Common myeloid progenitor, CD34-positive (primary cell): ENCODE data around the gene SORD.
"Not testable (repeated sequence)": the region's sequence is repeated elsewhere in the genome, so short reads cannot be mapped to it uniquely, and the experiment has no call there.

Experiments
- CTCF ChIA-PET: fragments of 350-600 bp; sonication (Branson Sonifier 250); formaldehyde crosslinking; loops from one replicate; lab custom pipeline; 2021; ENCODE audit warnings: antibody characterized with exemption; lab: Charles Lee
- POLR2A ChIA-PET: fragments of 350-600 bp; sonication (Branson Sonifier 250); formaldehyde crosslinking; loops from one replicate; lab custom pipeline; 2021; ENCODE audit warnings: antibody characterized with exemption; lab: Charles Lee
- DNase-seq, 3 donors: peaks; one replicate each; pipeline versions ENCODE4 v3.0.0 to v3.0.0-alpha.2; 2013
- H3K27ac ChIP-seq, 2 experiments: 1 replicate in 1 of 2; 2 replicates in 1 of 2; pipeline ENCODE4 v1.7.0; 2013; ENCODE audit warnings: inconsistent platforms in 2 of 2, low read length in 2 of 2, mild to moderate bottlenecking in 2 of 2, low read depth in 1 of 2, moderate library complexity in 1 of 2; ENCODE audit not compliant: severe bottlenecking in 2 of 2, insufficient read depth in 1 of 2, poor library complexity in 1 of 2
- H3K27me3 ChIP-seq, 5 experiments: replicated peaks in 2 of 5; 1 replicate in 3 of 5; 2 replicates in 2 of 5; pipeline versions ENCODE4 v1.6.1 to v1.7.0; 2013; ENCODE audit warnings: low read length in 4 of 5, mild to moderate bottlenecking in 2 of 5, moderate library complexity in 2 of 5, inconsistent platforms in 1 of 5; ENCODE audit not compliant: insufficient read depth in 5 of 5, control insufficient read depth in 4 of 5
- H3K36me3 ChIP-seq, 4 experiments: 1 replicate in 2 of 4; 2 replicates in 2 of 4; pipeline versions ENCODE4 v1.6.1 to v1.7.0; 2013; ENCODE audit warnings: low read length in 3 of 4, control low read depth in 1 of 4, mild to moderate bottlenecking in 1 of 4; ENCODE audit not compliant: control insufficient read depth in 4 of 4, insufficient read depth in 4 of 4
- H3K4me1 ChIP-seq, 4 experiments: 1 replicate in 3 of 4; 2 replicates in 1 of 4; pipeline versions ENCODE4 v1.6.1 to v1.7.1; 2013; ENCODE audit warnings: low read length in 3 of 4, mild to moderate bottlenecking in 3 of 4, control low read depth in 1 of 4, inconsistent platforms in 1 of 4, moderate library complexity in 1 of 4; ENCODE audit not compliant: control insufficient read depth in 4 of 4, insufficient read depth in 4 of 4; ENCODE audit errors: control extremely low read depth in 1 of 4
- H3K4me3 ChIP-seq, 7 experiments: 1 replicate in 4 of 7; 2 replicates in 3 of 7; pipeline versions ENCODE4 v1.5.1 to v1.7.0; 2013; ENCODE audit warnings: mild to moderate bottlenecking in 7 of 7, low read length in 6 of 7, moderate library complexity in 6 of 7, inconsistent platforms in 2 of 7, low read depth in 2 of 7, control low read depth in 1 of 7; ENCODE audit not compliant: insufficient read depth in 4 of 7, control insufficient read depth in 1 of 7; ENCODE audit errors: extremely low read depth in 1 of 7
- H3K9me3 ChIP-seq, 5 experiments: 1 replicate in 4 of 5; 2 replicates in 1 of 5; pipeline versions ENCODE4 v1.6.1 to v1.7.1; 2013; ENCODE audit warnings: low read length in 4 of 5, mild to moderate bottlenecking in 2 of 5, inconsistent platforms in 1 of 5, low read depth in 1 of 5, moderate library complexity in 1 of 5; ENCODE audit not compliant: control insufficient read depth in 4 of 5, insufficient read depth in 2 of 5; ENCODE audit errors: control extremely low read depth in 1 of 5
- WGBS: methylation state at CpG from one replicate; pipeline ENCODE4 v1.1.5; 2013; ENCODE audit not compliant: insufficient coverage; 5-methylcytosine and 5-hydroxymethylcytosine counted together

SORD gene

DNA sequence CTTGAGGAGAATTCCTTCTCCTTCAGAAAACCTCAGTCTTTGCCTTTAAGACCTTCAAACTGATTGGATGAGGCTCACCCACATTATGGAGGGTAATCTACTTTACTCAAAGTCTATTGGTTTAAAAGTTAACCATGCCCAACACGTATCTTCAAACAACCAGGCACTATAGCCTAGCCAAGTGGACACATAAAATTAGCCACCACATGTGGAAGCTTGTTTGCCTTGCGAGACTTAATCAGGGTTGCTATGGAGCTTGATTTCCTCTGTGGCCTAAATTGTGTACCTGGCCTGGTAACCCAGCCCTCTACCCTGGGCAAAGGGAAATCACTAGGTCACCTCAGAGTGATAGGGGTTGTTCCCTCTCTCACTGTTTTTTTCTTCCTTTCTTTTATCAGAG is 19.9 kb downstream of the SORD start:
- POLR2A ChIA-PET, H3K4me3 ChIP-seq, DNase-seq, H3K27me3 ChIP-seq, H3K27ac ChIP-seq, CTCF ChIA-PET, H3K4me1 ChIP-seq, H3K9me3 ChIP-seq: not testable (repeated sequence)
- no CpG with 5 or more reads among the region's 2 CpGs for WGBS
- peaks cover 0 to 18% (median 4%) of the 10 kb centered on the region in 4 experiments for H3K36me3 ChIP-seq

DNA sequence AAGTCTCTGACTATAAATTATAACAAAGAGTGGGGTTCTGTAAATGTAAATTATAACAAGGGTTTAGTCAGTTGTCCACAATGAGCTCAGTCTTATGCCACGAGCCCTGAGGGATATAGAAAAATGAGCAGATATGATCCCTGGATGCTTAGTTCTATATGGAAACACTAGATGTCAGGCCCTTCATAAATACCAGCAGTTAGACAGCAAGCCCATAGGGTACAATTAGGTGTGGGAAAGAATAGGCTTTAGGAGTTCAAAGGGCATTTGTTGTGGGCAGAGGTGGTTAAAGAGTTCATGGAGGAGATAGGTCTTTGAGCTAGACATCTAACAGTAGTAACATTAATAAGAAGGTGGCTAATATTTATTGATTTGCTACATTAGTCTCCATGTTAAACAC is 21.3 kb downstream of the SORD start:
- POLR2A ChIA-PET = not testable (repeated sequence)
- peaks cover 2 to 29% (median 6%) of the 10 kb centered on the region in 4 experiments for H3K36me3 ChIP-seq
- no CpG with 5 or more reads among the region's 1 CpG for WGBS

GRCh38 chr15:45048449-45048793 is 25.4 kb downstream of the SORD start:
- peaks cover 0 to 23% (median 5%) of the 10 kb centered on the region in 4 experiments for H3K4me1 ChIP-seq
- peak overlapping the region; percentile 44 to 85 for H3K27ac ChIP-seq
- peak overlapping the region in 1 of 7 experiments; percentile 33 for H3K4me3 ChIP-seq
- H3K36me3 ChIP-seq = peaks cover 9 to 61% (median 25%) of the 10 kb centered on the region in 4 experiments
- WGBS = 96% methylated on average over 3 of the region's 4 CpGs
- CTCF ChIA-PET = interaction anchor here (1.3 to 1.7 kb wide), 2 partner anchors 10 to 13 kb away, joined by 3 to 6 read pairs; no protein-coding TSS in a partner anchor
- H3K9me3 ChIP-seq = peaks cover 0 to 26% (median 12%) of the 10 kb centered on the region in 5 experiments
- DNase-seq, POLR2A ChIA-PET, H3K27me3 ChIP-seq: not testable (repeated sequence)

More for the DNA sequence above, 21.3 kb downstream of the SORD start:
- DNase-seq, H3K27ac ChIP-seq, H3K27me3 ChIP-seq, H3K9me3 ChIP-seq, H3K4me3 ChIP-seq, CTCF ChIA-PET: not testable (repeated sequence)
- H3K4me1 ChIP-seq = peaks cover 0 to 16% (median 3%) of the 10 kb centered on the region in 4 experiments

DNA sequence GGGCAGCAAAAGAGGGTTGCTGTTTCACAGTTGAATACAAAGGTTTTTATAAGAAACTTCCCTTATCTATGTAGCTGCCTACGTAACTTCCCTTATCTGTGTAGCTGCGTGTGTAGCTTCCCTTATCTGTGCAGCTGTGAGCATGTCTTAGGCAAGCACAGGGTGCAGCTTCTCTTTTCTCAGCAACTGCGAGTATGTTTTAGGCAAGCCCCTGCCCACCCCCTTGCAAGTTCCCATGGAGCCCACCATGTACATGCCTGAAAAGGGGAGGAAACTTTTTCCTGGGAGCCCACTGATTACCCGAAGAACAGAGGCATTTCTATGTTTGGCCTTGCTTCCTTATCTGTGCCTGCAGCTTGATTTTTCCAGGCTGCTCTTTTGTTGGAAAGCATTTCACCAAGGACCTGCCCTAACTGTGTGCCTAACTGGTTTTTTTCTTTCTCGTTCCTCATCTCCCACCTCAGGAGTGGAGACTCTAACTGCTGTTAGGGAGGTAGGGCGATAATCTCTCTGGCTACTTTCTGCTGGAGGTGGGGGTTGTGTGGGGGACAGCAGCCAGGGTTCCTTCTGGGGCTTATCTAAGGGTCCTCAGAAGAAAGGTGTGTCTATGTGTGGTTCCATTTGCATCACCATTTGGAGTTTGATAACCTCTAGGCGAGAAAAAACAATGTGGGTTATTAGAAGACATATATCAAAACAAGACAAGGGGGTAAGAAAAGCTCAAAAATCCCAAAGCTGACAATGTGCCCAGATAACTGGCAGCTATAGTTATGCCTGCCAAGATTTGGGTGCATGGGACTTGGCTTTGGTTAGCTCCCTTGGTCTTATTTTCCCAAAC is 26.0 kb downstream of the SORD start:
- peak; percentile 82 to 95 (median 90) for DNase-seq
- Histone ChIP-seq H3K4me1 (peaks cover 0 to 23% (median 5%) of the 10 kb centered on the region in 4 experiments), H3K27ac (peak overlapping the region; percentile 44 to 85), H3K27me3 (no peaks in the 10 kb centered on the region), H3K4me3 (peak overlapping the region in 2 of 7 experiments; percentile 16 to 33), H3K36me3 (peaks cover 9 to 59% (median 25%) of the 10 kb centered on the region in 4 experiments), H3K9me3 (peaks cover 0 to 26% (median 12%) of the 10 kb centered on the region in 5 experiments)
- WGBS = 59% methylated on average over 4 of the region's 7 CpGs
- POLR2A ChIA-PET = no interaction called here
- CTCF ChIA-PET = interaction anchor here (1.3 to 1.7 kb wide), 2 partner anchors 11 to 14 kb away, joined by 3 to 6 read pairs; no protein-coding TSS in a partner anchor

DNA sequence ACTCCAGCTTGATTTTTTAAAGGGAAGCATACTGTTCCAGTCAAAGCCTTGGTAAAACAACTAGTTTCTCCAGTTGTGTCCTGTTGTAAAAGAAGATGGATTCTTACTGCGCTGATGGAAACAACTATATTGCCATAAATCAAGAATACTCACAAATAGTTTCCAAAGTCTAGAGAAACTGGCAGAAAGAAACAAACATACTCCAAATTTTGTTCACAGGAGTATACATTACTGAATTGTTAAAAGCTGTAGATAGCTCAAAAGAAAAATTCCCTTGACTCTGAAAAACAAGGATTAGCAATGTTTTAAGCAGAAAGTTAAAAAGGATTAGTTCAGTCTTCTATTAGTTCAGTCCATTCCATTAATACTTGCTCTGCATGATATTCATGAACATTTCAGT is 27.6 kb downstream of the SORD start:
- DNase-seq = no peak
- peaks cover 0 to 26% (median 12%) of the 10 kb centered on the region in 5 experiments for H3K9me3 ChIP-seq
- no CpG with 5 or more reads among the region's 1 CpG for whole genome bisulfite sequencing
- H3K27ac ChIP-seq = no peak overlapping the region
- H3K27me3 ChIP-seq = no peaks in the 10 kb centered on the region
- H3K4me1 ChIP-seq = peaks cover 0 to 23% (median 5%) of the 10 kb centered on the region in 4 experiments
- no peak overlapping the region for H3K4me3 ChIP-seq
- CTCF ChIA-PET = interaction anchor here (1.4 kb wide), 1 partner anchor 82 kb away, joined by 4 read pairs; no protein-coding TSS in a partner anchor
- POLR2A ChIA-PET = no interaction called here
- peaks cover 9 to 56% (median 24%) of the 10 kb centered on the region in 4 experiments for H3K36me3 ChIP-seq

- Histone ChIP-seq H3K36me3 (peaks cover 9 to 51% (median 22%) of the 10 kb centered on the region in 4 experiments), H3K9me3 (peaks cover 0 to 30% (median 12%) of the 10 kb centered on the region in 5 experiments), H3K4me1 (peaks cover 0 to 21% (median 5%) of the 10 kb centered on the region in 4 experiments)
- H3K4me3 ChIP-seq, CTCF ChIA-PET, POLR2A ChIA-PET, H3K27me3 ChIP-seq, DNase-seq, H3K27ac ChIP-seq: not testable (repeated sequence)
- WGBS = 100% methylated on average over 1 of the region's 3 CpGs
Observed at GRCh38 chr15:45052676-45053075, 29.7 kb downstream of the SORD start.
